Measurements from ENCODE around the gene PRKCE. TPM values are rescaled to one million over a fixed set of nuclear protein-coding genes. Genes with fewer than 3 reads are reported as not detected.

PRKCE gene
- total RNA-seq, 1 experiment from 2014 or later: 17.7 TPM

DNA sequence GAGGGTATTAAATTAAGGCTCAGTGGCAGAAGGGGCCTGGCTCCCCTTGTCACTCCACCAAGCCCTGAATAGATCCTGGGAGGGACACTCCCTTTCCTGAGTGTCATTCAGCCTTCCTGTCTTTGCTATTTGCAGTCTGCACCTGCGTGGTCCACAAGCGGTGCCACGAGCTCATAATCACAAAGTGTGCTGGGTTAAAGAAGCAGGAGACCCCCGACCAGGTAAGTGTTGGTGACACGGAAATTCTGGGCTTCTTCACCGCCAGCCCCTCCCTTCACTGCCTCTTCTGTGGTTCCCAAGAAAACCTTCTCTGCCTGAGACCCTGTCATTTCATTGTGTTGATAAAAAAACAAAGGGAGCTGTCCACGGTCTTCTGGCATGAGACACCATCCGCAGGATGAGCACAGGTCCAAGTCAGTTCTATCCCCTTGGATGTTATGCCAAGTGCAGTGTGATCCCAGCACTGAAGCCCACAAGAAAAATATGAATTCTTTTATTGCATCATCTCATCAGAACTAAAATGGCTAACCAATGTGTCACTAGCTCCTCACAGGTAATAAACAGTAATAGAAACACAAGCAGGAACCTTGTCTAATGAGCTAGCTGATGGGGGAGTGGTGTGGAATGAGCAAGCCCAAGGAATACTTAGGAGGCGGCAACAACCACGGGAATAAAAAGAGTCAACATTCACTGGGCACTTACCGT, 328.8 kb downstream of the PRKCE start:
- intact Hi-C loops (cut with micrococcal nuclease; ENCODE audit: unreplicated experiment): no loop called here
- H3K36me3 Mint-ChIP-seq (ENCODE audit: insufficient read depth, unreplicated experiment): no peaks in the 10 kb centered on the region
- no peaks in the 10 kb centered on the region for H3K9me3 Mint-ChIP-seq (ENCODE audit: low read depth, unreplicated experiment)
- TF ChIP-seq, protein P1, sequence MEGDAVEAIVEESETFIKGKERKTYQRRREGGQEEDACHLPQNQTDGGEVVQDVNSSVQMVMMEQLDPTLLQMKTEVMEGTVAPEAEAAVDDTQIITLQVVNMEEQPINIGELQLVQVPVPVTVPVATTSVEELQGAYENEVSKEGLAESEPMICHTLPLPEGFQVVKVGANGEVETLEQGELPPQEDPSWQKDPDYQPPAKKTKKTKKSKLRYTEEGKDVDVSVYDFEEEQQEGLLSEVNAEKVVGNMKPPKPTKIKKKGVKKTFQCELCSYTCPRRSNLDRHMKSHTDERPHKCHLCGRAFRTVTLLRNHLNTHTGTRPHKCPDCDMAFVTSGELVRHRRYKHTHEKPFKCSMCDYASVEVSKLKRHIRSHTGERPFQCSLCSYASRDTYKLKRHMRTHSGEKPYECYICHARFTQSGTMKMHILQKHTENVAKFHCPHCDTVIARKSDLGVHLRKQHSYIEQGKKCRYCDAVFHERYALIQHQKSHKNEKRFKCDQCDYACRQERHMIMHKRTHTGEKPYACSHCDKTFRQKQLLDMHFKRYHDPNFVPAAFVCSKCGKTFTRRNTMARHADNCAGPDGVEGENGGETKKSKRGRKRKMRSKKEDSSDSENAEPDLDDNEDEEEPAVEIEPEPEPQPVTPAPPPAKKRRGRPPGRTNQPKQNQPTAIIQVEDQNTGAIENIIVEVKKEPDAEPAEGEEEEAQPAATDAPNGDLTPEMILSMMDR (IDR thresholded peaks at IDR 0.05; ENCODE audit: unreplicated experiment): no peak
- H3K4me3 Mint-ChIP-seq (ENCODE audit: low read depth, unreplicated experiment): no peak overlapping the region
- CTCF ChIA-PET: no interaction called here
- DNase-seq: no peak
- no TSS peak for BruUV-seq (replicated peaks)
- peaks cover 7% of the 10 kb centered on the region for H3K4me1 Mint-ChIP-seq (ENCODE audit: low read depth, unreplicated experiment)
- H3K27me3 Mint-ChIP-seq (ENCODE audit: unreplicated experiment): no peaks in the 10 kb centered on the region
- peak overlapping the region; percentile 31 for H3K27ac Mint-ChIP-seq (ENCODE audit: unreplicated experiment)

DNA sequence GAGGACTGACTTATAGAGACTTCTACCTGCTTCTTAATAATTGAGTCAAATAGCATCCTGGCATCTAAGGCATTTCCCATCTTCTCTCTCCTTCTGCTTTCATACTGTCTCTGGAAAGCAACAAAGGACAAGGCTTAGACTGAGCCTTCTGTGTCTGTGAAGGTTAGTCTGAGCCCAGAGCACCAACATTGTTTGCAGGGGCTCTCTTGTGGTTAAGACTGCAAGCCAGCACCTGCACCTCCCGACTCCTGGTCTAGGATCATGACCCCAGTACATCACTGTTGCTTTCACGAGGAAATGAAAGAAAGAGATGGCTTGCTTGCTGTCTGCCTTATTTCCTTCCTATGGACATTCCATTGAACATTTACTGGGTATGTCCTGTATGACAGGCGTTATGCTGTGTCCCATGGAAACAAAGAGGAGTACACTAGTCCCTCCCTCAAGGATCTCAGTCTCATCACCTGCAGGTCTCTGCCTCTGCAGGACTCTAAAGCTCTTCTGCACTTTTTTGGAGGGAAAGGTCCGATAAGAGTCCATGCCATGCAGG, 330.0 kb downstream of the PRKCE start:
- no peaks in the 10 kb centered on the region for H3K9me3 Mint-ChIP-seq (ENCODE audit: low read depth, unreplicated experiment)
- no TSS peak for BruUV-seq (replicated peaks)

DNA sequence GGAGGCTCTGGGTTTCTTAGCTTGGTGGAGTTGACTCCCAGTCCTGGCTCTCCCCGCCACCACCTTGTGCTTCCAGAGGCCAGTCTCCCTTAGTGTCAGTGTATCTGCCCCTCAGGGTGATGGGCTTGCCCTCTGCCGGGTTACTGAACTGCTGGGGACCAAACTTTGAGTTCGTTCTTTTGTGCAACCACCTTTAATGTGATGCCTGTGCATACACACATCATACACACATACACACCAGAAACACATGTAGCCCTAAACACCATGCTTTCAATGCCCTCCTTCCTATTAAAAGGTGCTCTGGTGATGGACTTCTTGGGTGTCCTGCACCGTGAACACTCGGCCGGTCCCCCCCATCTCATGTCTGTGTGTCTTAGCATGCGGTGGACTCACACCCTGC, 330.6 kb downstream of the PRKCE start:
- Mint-ChIP-seq H3K36me3 (ENCODE audit: insufficient read depth, unreplicated experiment) (no peaks in the 10 kb centered on the region), H3K9me3 (ENCODE audit: low read depth, unreplicated experiment) (no peaks in the 10 kb centered on the region), H3K27ac (ENCODE audit: unreplicated experiment) (no peak overlapping the region), H3K27me3 (ENCODE audit: unreplicated experiment) (no peaks in the 10 kb centered on the region), H3K4me3 (ENCODE audit: low read depth, unreplicated experiment) (no peak overlapping the region), H3K4me1 (ENCODE audit: low read depth, unreplicated experiment) (peaks cover 7% of the 10 kb centered on the region)
- intact Hi-C loops (cut with micrococcal nuclease; ENCODE audit: unreplicated experiment): no loop called here
- no TSS peak for BruUV-seq (replicated peaks)
- DNase-seq: no peak
- CTCF ChIA-PET: no interaction called here
- TF ChIP-seq, protein P1 (IDR thresholded peaks at IDR 0.05; ENCODE audit: unreplicated experiment): no peak

More for the DNA sequence above, 330.0 kb downstream of the PRKCE start:
- TF ChIP-seq, protein P1 (IDR thresholded peaks at IDR 0.05; ENCODE audit: unreplicated experiment): no peak
- Mint-ChIP-seq H3K4me1 (ENCODE audit: low read depth, unreplicated experiment) (peaks cover 7% of the 10 kb centered on the region), H3K4me3 (ENCODE audit: low read depth, unreplicated experiment) (no peak overlapping the region), H3K36me3 (ENCODE audit: insufficient read depth, unreplicated experiment) (no peaks in the 10 kb centered on the region), H3K27ac (ENCODE audit: unreplicated experiment) (no peak overlapping the region), H3K27me3 (ENCODE audit: unreplicated experiment) (no peaks in the 10 kb centered on the region)
- DNase-seq: no peak
- intact Hi-C loops (cut with micrococcal nuclease; ENCODE audit: unreplicated experiment): no loop called here
- CTCF ChIA-PET: no interaction called here

DNA sequence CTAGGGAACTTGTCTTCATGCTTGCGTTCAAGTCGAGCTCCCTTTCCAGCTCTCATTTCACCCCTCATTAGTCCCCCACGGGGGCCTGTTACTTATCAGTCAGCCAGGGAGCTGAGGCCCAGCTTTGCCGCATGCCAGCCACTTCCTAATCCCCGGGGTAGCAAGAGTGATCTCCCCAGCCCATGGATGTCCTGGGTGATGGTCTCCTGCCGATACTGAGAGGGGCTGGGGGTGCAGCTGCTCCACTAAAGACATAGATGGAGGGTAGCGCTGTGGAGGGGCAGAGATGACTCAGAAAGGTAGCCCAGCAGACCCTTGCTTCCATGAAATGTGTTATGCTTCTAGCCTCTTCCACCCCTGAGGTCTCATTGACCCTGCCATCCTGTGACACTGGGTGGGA, 331.7 kb downstream of the PRKCE start:
- no TSS peak for BruUV-seq (replicated peaks)
- Mint-ChIP-seq H3K27ac (ENCODE audit: unreplicated experiment) (no peak overlapping the region), H3K4me1 (ENCODE audit: low read depth, unreplicated experiment) (peaks cover 7% of the 10 kb centered on the region), H3K36me3 (ENCODE audit: insufficient read depth, unreplicated experiment) (no peaks in the 10 kb centered on the region), H3K9me3 (ENCODE audit: low read depth, unreplicated experiment) (no peaks in the 10 kb centered on the region), H3K27me3 (ENCODE audit: unreplicated experiment) (no peaks in the 10 kb centered on the region), H3K4me3 (ENCODE audit: low read depth, unreplicated experiment) (no peak overlapping the region)
- DNase-seq: no peak
- TF ChIP-seq, protein P1 (IDR thresholded peaks at IDR 0.05; ENCODE audit: unreplicated experiment): no peak
- intact Hi-C loops (cut with micrococcal nuclease; ENCODE audit: unreplicated experiment): no loop called here
- CTCF ChIA-PET: interaction anchor here (0.7 kb wide), 1 partner anchor 214 kb away, joined by 5 read pairs; no protein-coding TSS in a partner anchor

Data from Calu3 (cell line).